A204.1 (cell line): ENCODE measurements around the gene NDUFB3.

ENCODE experiments used
- FAIRE-seq: peaks from 2 replicates; lab custom pipeline; 2012; peaks lifted over from hg19 to GRCh38; lab: Jason Lieb, UNC

NDUFB3 gene

DNA sequence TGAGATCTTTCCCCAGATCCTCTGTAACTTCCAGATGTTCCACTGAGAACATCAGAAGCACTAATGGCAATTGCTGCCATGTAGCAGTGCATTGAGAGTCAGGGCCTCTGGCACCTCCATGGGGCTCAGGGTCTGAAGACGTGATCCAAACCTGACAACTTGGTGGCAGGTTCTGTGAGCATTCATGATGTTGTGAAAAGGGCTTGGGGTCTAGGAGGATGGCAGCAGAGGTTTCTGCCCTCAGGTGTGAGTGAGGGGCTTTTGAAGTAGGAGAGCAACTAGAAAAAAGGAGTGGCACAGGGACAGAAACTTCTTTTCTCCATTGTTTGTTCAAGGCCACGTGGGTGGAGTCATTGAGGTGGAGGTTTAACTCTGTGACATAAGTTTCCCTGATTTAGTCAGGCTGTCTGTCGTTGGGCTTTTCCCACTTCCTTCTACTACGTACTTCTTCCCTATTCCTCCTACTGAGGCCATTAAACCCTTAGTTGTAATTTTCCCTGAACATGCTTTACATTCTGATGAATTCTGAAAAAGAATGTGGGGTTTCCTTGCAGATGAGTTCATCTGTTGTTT is 57.2 kb downstream of the NDUFB3 start:
- FAIRE-seq = no peak

DNA sequence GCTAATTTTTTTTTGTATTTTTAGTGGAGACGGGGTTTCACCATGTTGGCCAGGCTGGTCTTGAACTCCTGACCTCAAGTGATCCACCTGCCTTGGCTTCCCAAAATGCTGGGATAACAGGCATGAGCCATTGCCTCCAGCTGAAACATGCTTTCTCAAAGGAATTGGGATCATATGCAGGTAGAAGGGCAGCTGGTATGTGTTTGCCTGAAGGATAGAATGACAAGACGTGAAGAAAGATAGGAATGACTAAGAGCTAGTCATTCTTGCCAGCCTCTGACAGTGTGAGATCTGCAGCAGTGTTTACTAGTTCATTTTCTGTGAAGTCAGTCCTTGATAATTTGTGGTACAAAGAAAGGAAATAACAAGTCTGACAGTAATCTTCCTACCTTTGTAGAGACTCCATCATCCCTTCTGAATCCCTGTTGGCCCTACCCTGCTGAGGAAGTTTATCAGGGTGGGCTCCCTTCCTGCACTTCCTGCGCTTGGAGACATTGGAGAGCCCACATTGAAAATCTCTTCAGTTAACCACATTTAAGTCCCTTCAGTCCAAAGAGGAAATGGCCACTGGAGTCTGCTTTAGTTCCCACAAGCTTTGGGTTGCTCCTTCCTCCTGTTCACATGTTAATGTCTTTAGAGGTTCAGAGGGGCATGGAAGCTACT is 58.9 kb downstream of the NDUFB3 start:
- FAIRE-seq = no peak

DNA sequence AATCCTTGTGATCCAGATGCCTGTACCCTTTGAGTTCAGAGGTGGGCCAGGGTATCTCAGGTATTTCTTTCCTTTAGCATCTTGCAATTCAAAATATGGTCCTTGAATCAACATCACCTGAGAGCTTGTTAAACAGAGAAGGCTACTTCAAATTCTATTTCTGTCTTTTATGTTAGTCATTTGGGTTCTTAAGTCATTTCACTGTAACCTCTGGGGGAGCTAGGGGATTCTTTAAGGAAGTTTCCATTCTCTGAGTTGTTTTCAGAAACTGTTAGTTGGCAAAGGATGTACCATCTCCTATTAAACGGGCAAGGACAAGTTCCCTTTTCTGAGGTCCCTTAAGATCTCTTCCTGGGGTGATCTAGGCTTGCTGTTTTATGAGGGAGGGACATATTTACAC is 60.7 kb downstream of the NDUFB3 start:
- no peak for FAIRE-seq
